K562 (cell line): ENCODE data around the gene EVL. TPM values are rescaled to one million over a fixed set of nuclear protein-coding genes. Genes with fewer than 3 reads are reported as not detected.

ENCODE experiments used
- ARID2 ChIP-seq: fragments of 450-650 bp; IDR thresholded peaks from 2 replicates; pipeline ENCODE4 v1.6.1; 2017; ENCODE audit warnings: antibody characterized with exemption, mild to moderate bottlenecking
- ATF7 ChIP-seq: fragments of 450-650 bp; IDR thresholded peaks from 2 replicates; pipeline ENCODE4 v1.7.1; 2014; ENCODE audit warnings: mild to moderate bottlenecking, moderate library complexity
- CEBPG ChIP-seq, 3 experiments: fragments of 200-800 bp in 1 of 3; sonication (Bioruptor generic) in 1 of 3; sonication (generic) in 1 of 3; formaldehyde crosslinking in 1 of 3; IDR thresholded peaks in 2 of 3; conservative IDR thresholded peaks in 1 of 3; 2 replicates each; pipeline versions ENCODE4 v1.6.1 to v1.8.0; 2016 to 2022; ENCODE audit warnings: missing compliant biosample characterization in 2 of 3, missing genetic modification characterization in 2 of 3, mild to moderate bottlenecking in 1 of 3, missing genetic modification reagents in 1 of 3
- EHMT2 ChIP-seq: fragments of 450-650 bp; IDR thresholded peaks from 2 replicates; pipeline ENCODE4 v1.6.1; 2018; ENCODE audit warnings: antibody characterized with exemption
- FOXM1 ChIP-seq, 2 experiments: fragments of 450-650 bp in 1 of 2; sonication (generic) in 1 of 2; formaldehyde crosslinking in 1 of 2; IDR thresholded peaks; 2 replicates each; pipeline versions ENCODE4 v1.6.1 to v1.9.0; 2017 to 2022; ENCODE audit warnings: low read depth in 2 of 2, mild to moderate bottlenecking in 2 of 2, missing genetic modification reagents in 1 of 2, moderate library complexity in 1 of 2
- ZNF785 ChIP-seq: fragments of 250-450 bp; sonication (Bioruptor Pico); IDR thresholded peaks from 2 replicates; pipeline ENCODE4 v1.4.0; 2020; ENCODE audit warnings: mild to moderate bottlenecking
- polyA plus RNA-seq, 8 experiments: library from polyadenylated mRNA; depleted of rRNA in 4 of 8; stranded (reverse) in 5 of 8; unstranded in 3 of 8; fragments of >200 nt; fragmentation: Nextera tagmentation in 2 of 8; fragmentation: Illumina TruSeq in 1 of 8; extraction: Ambion mirVana in 2 of 8; extraction: Trizol in 1 of 8; gene quantifications; 2 replicates each; pipeline versions ENCODE4 v1.2.1 to v1.2.3, GENCODE V29; 2011 to 2014; ENCODE audit warnings: inconsistent platforms in 1 of 8, missing spikeins in 1 of 8
- total RNA-seq, 7 experiments: library from RNA; depleted of rRNA in 6 of 7; stranded (reverse); fragments of >200 nt in 6 of 7; fragmentation: Illumina TruSeq in 2 of 7; extraction: Trizol in 2 of 7; gene quantifications; 2 replicates each; pipeline versions ENCODE4 v1.2.1 to v1.2.3, GENCODE V29; 2011 to 2021; ENCODE audit warnings: low replicate concordance in 1 of 7
- TF ChIP-seq, protein P1 (sequence below): fragments of 250-450 bp; sonication (Bioruptor Pico); IDR thresholded peaks from 2 replicates; pipeline ENCODE4 v1.4.0; 2020; ENCODE audit warnings: mild to moderate bottlenecking, moderate library complexity, borderline replicate concordance
- TF ChIP-seq, protein P2 (sequence below): fragments of 250-450 bp; sonication (Bioruptor Pico); IDR thresholded peaks from 2 replicates; pipeline ENCODE4 v1.4.0; 2020; ENCODE audit warnings: mild to moderate bottlenecking, moderate library complexity
- TF ChIP-seq, protein P3 (sequence below): IDR thresholded peaks from 3 replicates; pipeline ENCODE4 v1.6.1; 2011; ENCODE audit warnings: borderline replicate concordance, mild to moderate bottlenecking, moderate library complexity; ENCODE audit not compliant: insufficient read length; ENCODE audit errors: extremely low read depth
- TF ChIP-seq, protein P4 (sequence below): fragments of 450-650 bp; IDR thresholded peaks from 2 replicates; pipeline ENCODE4 v1.6.1; 2017; ENCODE audit warnings: antibody characterized with exemption, mild to moderate bottlenecking
- TF ChIP-seq, protein P5 (sequence below), 2 experiments: IDR thresholded peaks; 2 replicates each; pipeline ENCODE4 v1.6.1; 2011; ENCODE audit warnings: borderline replicate concordance in 1 of 2, control low read depth in 1 of 2, low read depth in 1 of 2, low read length in 1 of 2, mild to moderate bottlenecking in 1 of 2, mixed read lengths in 1 of 2, moderate library complexity in 1 of 2; ENCODE audit not compliant: insufficient read depth in 1 of 2, insufficient read length in 1 of 2, poor library complexity in 1 of 2, severe bottlenecking in 1 of 2; ENCODE audit errors: extremely low read depth in 1 of 2

The EVL gene
- total and polyA plus RNA-seq, 9 of the 15 experiments (the other 6 are each of a cell fraction or from before 2014, with no cell fraction given) = 2.9 to 43.4 (median 23.9) TPM

DNA sequence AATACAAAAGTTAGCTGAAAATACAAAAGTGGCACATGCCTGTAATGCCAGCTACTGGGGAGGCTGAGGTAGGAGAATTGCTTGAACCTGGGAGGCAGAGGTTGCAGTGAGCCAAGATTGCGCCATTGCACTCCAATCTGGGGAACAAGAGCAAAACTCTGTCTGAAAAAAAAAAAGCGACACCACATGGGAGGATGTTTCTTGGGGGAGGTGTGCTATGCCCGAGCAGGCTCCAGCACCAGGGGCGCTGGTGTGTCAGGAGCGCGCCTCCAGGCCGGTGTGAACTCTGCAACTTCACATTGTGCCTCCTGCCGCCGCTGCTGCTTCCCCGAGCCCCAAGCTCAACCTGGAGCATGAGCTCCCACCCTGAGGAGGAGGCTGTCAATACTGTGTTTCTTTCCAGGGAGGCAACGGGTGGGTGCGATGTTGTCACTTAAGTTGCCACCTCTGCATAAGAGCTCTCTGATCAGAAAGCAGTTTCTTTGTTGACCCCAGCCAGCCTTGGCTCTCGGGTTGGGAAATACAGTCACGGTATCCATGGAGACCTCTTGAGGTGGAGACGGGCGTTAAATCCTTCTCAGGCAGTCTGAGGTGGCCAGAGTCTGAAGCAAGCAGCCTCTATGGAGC is 75.3 kb downstream of the EVL start (continued):
- TF ChIP-seq, protein P1, sequence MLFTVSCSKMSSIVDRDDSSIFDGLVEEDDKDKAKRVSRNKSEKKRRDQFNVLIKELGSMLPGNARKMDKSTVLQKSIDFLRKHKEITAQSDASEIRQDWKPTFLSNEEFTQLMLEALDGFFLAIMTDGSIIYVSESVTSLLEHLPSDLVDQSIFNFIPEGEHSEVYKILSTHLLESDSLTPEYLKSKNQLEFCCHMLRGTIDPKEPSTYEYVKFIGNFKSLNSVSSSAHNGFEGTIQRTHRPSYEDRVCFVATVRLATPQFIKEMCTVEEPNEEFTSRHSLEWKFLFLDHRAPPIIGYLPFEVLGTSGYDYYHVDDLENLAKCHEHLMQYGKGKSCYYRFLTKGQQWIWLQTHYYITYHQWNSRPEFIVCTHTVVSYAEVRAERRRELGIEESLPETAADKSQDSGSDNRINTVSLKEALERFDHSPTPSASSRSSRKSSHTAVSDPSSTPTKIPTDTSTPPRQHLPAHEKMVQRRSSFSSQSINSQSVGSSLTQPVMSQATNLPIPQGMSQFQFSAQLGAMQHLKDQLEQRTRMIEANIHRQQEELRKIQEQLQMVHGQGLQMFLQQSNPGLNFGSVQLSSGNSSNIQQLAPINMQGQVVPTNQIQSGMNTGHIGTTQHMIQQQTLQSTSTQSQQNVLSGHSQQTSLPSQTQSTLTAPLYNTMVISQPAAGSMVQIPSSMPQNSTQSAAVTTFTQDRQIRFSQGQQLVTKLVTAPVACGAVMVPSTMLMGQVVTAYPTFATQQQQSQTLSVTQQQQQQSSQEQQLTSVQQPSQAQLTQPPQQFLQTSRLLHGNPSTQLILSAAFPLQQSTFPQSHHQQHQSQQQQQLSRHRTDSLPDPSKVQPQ = no peak
- TF ChIP-seq ATF7 (peak; percentile 32; the same call in 1 of the 2 replicates), ARID2 (peak; percentile 35; the same call in 1 of the 2 replicates), CEBPG (CRISPR knock-in tag; IDR thresholded peaks at IDR 0.05) (peak; percentile 28; the same call in 1 of the 2 replicates), CEBPG (tag; conservative IDR thresholded peaks at IDR 0.05 in 1 of 2, IDR thresholded peaks at IDR 0.05 in 1 of 2) (peak; percentile 61), ZNF785 (CRISPR knock-in tag) (no peak), FOXM1 (IDR thresholded peaks at IDR 0.05; ENCODE audit: low read depth) (no peak), FOXM1 (CRISPR knock-in tag; IDR thresholded peaks at IDR 0.05; ENCODE audit: low read depth) (no peak), EHMT2 (no peak)
- TF ChIP-seq, protein P2, sequence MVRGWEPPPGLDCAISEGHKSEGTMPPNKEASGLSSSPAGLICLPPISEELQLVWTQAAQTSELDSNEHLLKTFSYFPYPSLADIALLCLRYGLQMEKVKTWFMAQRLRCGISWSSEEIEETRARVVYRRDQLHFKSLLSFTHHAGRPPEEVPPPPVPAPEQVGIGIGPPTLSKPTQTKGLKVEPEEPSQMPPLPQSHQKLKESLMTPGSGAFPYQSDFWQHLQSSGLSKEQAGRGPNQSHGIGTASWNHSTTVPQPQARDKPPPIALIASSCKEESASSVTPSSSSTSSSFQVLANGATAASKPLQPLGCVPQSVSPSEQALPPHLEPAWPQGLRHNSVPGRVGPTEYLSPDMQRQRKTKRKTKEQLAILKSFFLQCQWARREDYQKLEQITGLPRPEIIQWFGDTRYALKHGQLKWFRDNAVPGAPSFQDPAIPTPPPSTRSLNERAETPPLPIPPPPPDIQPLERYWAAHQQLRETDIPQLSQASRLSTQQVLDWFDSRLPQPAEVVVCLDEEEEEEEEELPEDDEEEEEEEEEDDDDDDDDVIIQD (CRISPR knock-in tag) = no peak
- TF ChIP-seq, protein P3, sequence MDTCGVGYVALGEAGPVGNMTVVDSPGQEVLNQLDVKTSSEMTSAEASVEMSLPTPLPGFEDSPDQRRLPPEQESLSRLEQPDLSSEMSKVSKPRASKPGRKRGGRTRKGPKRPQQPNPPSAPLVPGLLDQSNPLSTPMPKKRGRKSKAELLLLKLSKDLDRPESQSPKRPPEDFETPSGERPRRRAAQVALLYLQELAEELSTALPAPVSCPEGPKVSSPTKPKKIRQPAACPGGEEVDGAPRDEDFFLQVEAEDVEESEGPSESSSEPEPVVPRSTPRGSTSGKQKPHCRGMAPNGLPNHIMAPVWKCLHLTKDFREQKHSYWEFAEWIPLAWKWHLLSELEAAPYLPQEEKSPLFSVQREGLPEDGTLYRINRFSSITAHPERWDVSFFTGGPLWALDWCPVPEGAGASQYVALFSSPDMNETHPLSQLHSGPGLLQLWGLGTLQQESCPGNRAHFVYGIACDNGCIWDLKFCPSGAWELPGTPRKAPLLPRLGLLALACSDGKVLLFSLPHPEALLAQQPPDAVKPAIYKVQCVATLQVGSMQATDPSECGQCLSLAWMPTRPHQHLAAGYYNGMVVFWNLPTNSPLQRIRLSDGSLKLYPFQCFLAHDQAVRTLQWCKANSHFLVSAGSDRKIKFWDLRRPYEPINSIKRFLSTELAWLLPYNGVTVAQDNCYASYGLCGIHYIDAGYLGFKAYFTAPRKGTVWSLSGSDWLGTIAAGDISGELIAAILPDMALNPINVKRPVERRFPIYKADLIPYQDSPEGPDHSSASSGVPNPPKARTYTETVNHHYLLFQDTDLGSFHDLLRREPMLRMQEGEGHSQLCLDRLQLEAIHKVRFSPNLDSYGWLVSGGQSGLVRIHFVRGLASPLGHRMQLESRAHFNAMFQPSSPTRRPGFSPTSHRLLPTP = no peak
- TF ChIP-seq, protein P4, sequence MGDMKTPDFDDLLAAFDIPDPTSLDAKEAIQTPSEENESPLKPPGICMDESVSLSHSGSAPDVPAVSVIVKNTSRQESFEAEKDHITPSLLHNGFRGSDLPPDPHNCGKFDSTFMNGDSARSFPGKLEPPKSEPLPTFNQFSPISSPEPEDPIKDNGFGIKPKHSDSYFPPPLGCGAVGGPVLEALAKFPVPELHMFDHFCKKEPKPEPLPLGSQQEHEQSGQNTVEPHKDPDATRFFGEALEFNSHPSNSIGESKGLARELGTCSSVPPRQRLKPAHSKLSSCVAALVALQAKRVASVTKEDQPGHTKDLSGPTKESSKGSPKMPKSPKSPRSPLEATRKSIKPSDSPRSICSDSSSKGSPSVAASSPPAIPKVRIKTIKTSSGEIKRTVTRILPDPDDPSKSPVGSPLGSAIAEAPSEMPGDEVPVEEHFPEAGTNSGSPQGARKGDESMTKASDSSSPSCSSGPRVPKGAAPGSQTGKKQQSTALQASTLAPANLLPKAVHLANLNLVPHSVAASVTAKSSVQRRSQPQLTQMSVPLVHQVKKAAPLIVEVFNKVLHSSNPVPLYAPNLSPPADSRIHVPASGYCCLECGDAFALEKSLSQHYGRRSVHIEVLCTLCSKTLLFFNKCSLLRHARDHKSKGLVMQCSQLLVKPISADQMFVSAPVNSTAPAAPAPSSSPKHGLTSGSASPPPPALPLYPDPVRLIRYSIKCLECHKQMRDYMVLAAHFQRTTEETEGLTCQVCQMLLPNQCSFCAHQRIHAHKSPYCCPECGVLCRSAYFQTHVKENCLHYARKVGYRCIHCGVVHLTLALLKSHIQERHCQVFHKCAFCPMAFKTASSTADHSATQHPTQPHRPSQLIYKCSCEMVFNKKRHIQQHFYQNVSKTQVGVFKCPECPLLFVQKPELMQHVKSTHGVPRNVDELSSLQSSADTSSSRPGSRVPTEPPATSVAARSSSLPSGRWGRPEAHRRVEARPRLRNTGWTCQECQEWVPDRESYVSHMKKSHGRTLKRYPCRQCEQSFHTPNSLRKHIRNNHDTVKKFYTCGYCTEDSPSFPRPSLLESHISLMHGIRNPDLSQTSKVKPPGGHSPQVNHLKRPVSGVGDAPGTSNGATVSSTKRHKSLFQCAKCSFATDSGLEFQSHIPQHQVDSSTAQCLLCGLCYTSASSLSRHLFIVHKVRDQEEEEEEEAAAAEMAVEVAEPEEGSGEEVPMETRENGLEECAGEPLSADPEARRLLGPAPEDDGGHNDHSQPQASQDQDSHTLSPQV = peak; percentile 77
- TF ChIP-seq, protein P5, sequence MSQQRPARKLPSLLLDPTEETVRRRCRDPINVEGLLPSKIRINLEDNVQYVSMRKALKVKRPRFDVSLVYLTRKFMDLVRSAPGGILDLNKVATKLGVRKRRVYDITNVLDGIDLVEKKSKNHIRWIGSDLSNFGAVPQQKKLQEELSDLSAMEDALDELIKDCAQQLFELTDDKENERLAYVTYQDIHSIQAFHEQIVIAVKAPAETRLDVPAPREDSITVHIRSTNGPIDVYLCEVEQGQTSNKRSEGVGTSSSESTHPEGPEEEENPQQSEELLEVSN (IDR thresholded peaks at IDR 0.05; ENCODE audit: borderline replicate concordance in 1 of 2, extremely low read depth in 1 of 2, insufficient read depth in 1 of 2, insufficient read length in 1 of 2, low read depth in 1 of 2, low read length in 1 of 2, poor library complexity in 1 of 2, severe bottlenecking in 1 of 2) = peak in 1 of 2 experiments; percentile 72
